ENCODE data around the gene IPO4. TPM values are rescaled to one million over a fixed set of nuclear protein-coding genes. Genes with fewer than 3 reads are reported as not detected.
A peak's percentile ranks its signal among the peaks of the same experiment; 100 is the strongest.

The IPO4 gene
- total and polyA plus RNA-seq, 5 experiments from 2014 or later = 20.2 to 27.5 (median 24.4) TPM

DNA sequence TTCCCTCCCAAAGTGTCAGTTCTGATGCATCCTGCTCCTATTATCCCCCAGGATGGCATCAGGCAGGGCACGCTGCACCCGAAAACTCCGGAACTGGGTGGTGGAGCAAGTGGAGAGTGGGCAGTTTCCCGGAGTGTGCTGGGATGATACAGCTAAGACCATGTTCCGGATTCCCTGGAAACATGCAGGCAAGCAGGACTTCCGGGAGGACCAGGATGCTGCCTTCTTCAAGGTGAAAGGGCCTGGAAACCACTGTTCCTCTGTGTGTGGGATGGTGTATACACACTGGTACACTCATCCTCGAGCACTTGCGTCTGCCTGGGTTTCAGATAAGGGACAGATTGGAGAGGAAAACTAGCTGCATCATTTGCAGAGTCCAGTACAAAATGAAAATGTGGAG lies 26.5 kb downstream of the IPO4 start:
- no peak for DNase-seq
- POLR2A ChIA-PET = interaction anchor here (0.7 to 4.4 kb wide), 19 partner anchors 9 to 1067 kb away, joined by 3 to 55 read pairs (median 8); partner anchors contain the start of genes C14orf119, CHMP4A, CPNE6 and DCAF11
- peak overlapping the region; percentile 95 to 100 (median 98) for H3K4me3 Mint-ChIP-seq
- peaks cover 24 to 67% (median 56%) of the 10 kb centered on the region in 4 donors for H3K4me1 Mint-ChIP-seq
- H3K36me3 Mint-ChIP-seq = peaks cover 0 to 78% (median 23%) of the 10 kb centered on the region in 3 donors
- peak overlapping the region; percentile 92 to 100 (median 99) for H3K27ac Mint-ChIP-seq
- ATAC-seq = no peak
- peaks cover 0 to 2% (median 0%) of the 10 kb centered on the region in 5 donors for H3K27me3 Mint-ChIP-seq
- H3K9me3 Mint-ChIP-seq = no peaks in the 10 kb centered on the region

DNA sequence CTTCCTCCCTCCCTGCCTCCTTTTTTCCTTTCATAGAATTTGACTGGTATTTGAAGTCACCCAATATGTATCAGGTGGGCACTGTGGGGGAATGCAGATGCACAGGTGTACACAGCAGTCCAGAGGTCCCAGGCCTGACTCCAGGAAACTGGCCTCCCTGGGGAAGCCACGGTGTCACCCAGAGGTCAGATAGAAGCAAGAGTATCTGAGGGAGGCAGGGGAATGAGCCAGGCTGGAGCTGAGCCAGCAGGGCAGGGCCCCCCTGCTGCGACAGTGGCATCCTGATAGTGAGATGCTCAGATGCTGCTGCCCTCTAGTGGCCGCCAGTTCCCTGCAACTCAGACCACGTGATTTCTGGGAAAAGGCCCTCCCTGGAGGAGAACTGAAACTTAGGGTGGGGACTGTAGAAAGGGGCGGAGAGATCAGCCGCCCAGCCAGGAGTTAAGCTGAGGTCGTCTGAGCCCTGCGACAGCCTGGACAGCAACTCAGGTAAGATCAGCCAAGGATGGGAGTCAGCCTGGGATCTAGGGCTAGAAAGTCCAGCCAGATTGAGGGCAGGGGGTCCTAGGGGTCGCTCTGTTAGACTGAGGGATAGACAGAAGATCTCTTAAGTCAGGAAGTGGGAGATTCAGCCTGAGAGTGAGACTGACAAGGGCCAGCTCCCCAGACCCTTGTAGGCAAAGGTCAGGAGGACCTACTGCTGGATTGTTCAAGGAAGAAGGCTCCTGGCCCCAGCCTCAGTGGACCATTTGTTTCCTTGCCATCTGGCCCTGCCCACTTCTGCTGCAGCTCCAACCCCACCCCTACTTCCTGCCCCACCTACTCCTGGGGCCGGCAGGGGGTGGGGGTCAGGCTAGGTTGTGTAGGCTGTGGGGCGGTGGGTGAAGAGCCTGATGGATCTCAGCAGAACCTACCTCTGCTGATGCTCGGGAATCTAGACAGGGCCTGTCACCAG lies 27.5 kb downstream of the IPO4 start, which contains the start of gene IRF9:
IRF9 (plus strand) TSS at position 416 of the 955 bp plus-strand sequence. CDS start 880 bp downstream, outside the sequence.
- ATAC-seq (peak; percentile 89 to 90), DNase-seq (peak; percentile 94 to 99 (median 97))
- Mint-ChIP-seq H3K27me3 (peaks cover 0 to 2% (median 0%) of the 10 kb centered on the region in 5 donors), H3K36me3 (peaks cover 4 to 76% (median 27%) of the 10 kb centered on the region in 3 donors), H3K4me3 (peak within 1 kb of the TSS; percentile 95 to 100 (median 98)), H3K9me3 (no peaks in the 10 kb centered on the region), H3K4me1 (peaks cover 27 to 64% (median 55%) of the 10 kb centered on the region in 4 donors), H3K27ac (peak within 1 kb of the TSS; percentile 92 to 100 (median 99))
- POLR2A ChIA-PET = interaction anchor here (0.6 to 4.4 kb wide), 26 partner anchors 10 to 1066 kb away, joined by 3 to 55 read pairs (median 6); partner anchors contain the start of genes C14orf119, CHMP4A, DCAF11 and EMC9

- POLR2A ChIA-PET = interaction anchor here (0.5 to 4.4 kb wide), 21 partner anchors 10 to 176 kb away, joined by 3 to 55 read pairs (median 8); partner anchors contain the start of genes CHMP4A, DCAF11, EMC9 and IPO4
- H3K4me3 Mint-ChIP-seq = peak overlapping the region in 9 of 10 donors; percentile 8 to 98 (median 46)
- H3K9me3 Mint-ChIP-seq = no peaks in the 10 kb centered on the region
- ATAC-seq (no peak), DNase-seq (no peak)
- peaks cover 0 to 2% (median 0%) of the 10 kb centered on the region in 5 donors for H3K27me3 Mint-ChIP-seq
- peaks cover 27 to 63% (median 52%) of the 10 kb centered on the region in 4 donors for H3K4me1 Mint-ChIP-seq
- peaks cover 4 to 76% (median 33%) of the 10 kb centered on the region in 3 donors for H3K36me3 Mint-ChIP-seq
- peak overlapping the region; percentile 92 to 100 (median 99) for H3K27ac Mint-ChIP-seq
Observed at GRCh38 chr14:24160499-24160849, 28.1 kb downstream of the IPO4 start.

GRCh38 chr14:24159777-24160498 lies 28.7 kb downstream of the IPO4 start:
- Mint-ChIP-seq H3K4me3 (peak overlapping the region in 6 of 10 donors; percentile 8 to 46 (median 22)), H3K9me3 (no peaks in the 10 kb centered on the region), H3K27me3 (peaks cover 0 to 2% (median 0%) of the 10 kb centered on the region in 5 donors), H3K36me3 (peaks cover 4 to 76% (median 33%) of the 10 kb centered on the region in 3 donors), H3K27ac (peak overlapping the region; percentile 88 to 100 (median 99)), H3K4me1 (peaks cover 26 to 58% (median 48%) of the 10 kb centered on the region in 4 donors)
- DNase-seq (peak in 1 of 10 donors; percentile 43), ATAC-seq (no peak)
- POLR2A ChIA-PET = interaction anchor here (0.5 to 4.4 kb wide), 16 partner anchors 11 to 113 kb away, joined by 3 to 55 read pairs (median 11); partner anchors contain the start of genes CHMP4A, DCAF11, EMC9 and IPO4

DNA sequence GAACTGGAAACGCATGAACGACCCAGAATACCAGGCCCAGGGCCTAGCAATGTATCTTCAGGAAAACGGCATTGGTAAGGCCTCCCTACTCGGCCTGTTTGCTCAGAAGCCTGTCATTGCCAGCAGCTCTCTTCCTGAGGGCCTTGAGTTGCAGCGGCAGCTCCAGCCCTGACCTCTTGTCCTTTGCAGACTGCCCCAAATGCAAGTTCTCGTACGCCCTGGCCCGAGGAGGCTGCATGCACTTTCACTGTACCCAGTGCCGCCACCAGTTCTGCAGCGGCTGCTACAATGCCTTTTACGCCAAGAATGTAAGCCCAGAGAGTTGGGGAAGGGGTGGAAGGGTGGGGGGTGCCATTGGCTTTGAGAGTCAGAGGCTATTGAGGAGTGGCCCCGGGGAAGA lies 31.3 kb downstream of the IPO4 start:
- DNase-seq = no peak
- Mint-ChIP-seq H3K27me3 (peaks cover 0 to 2% (median 0%) of the 10 kb centered on the region in 5 donors), H3K36me3 (peaks cover 4 to 70% (median 20%) of the 10 kb centered on the region in 3 donors), H3K4me1 (peaks cover 12 to 38% (median 23%) of the 10 kb centered on the region in 4 donors), H3K9me3 (no peaks in the 10 kb centered on the region), H3K4me3 (no peak overlapping the region), H3K27ac (peak overlapping the region in 7 of 10 donors; percentile 21 to 95 (median 64))
- no peak for ATAC-seq
- POLR2A ChIA-PET = interaction anchor here (0.9 to 3.0 kb wide), 3 partner anchors 10 to 43 kb away, joined by 3 to 14 read pairs (median 3); partner anchors contain the start of genes DCAF11, NRL, PSME2 and RNF31

- peaks cover 4 to 69% (median 20%) of the 10 kb centered on the region in 3 donors for H3K36me3 Mint-ChIP-seq
- no peak overlapping the region for H3K4me3 Mint-ChIP-seq
- ATAC-seq (no peak), DNase-seq (no peak)
- H3K9me3 Mint-ChIP-seq = no peaks in the 10 kb centered on the region
- POLR2A ChIA-PET = interaction anchor here (0.9 to 3.0 kb wide), 3 partner anchors 9 to 42 kb away, joined by 3 to 14 read pairs (median 3); partner anchors contain the start of genes DCAF11, NRL, PSME2 and RNF31
- H3K27ac Mint-ChIP-seq = peak overlapping the region in 8 of 10 donors; percentile 0 to 95 (median 54)
- H3K27me3 Mint-ChIP-seq = peaks cover 0 to 2% (median 0%) of the 10 kb centered on the region in 5 donors
- H3K4me1 Mint-ChIP-seq = peaks cover 8 to 35% (median 19%) of the 10 kb centered on the region in 4 donors
Observed at GRCh38 chr14:24156840-24157239, 31.8 kb downstream of the IPO4 start.

DNA sequence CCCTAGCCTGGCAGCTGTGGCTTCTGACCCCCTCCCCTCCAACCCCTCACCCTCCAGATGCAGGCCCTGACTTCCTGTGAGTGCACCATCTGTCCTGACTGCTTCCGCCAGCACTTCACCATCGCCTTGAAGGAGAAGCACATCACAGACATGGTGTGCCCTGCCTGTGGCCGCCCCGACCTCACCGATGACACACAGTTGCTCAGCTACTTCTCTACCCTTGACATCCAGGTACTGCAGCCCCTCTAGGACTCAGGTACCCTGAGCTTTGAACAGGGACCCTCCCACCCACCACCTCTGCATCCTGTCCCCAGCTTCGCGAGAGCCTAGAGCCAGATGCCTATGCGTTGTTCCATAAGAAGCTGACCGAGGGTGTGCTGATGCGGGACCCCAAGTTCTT lies 33.5 kb downstream of the IPO4 start:
- Mint-ChIP-seq H3K4me3 (no peak overlapping the region), H3K9me3 (no peaks in the 10 kb centered on the region), H3K36me3 (peaks cover 4 to 80% (median 27%) of the 10 kb centered on the region in 3 donors), H3K27me3 (no peaks in the 10 kb centered on the region), H3K4me1 (peaks cover 6 to 24% (median 12%) of the 10 kb centered on the region in 4 donors), H3K27ac (peak overlapping the region in 7 of 10 donors; percentile 9 to 77 (median 25))
- ATAC-seq = no peak
- peak in 1 of 10 donors; percentile 57 for DNase-seq
- POLR2A ChIA-PET = interaction anchor here (0.5 to 3.0 kb wide), 6 partner anchors 8 to 58 kb away, joined by 3 to 14 read pairs (median 4); partner anchors contain the start of genes DCAF11, NRL, PSME2 and RNF31

GRCh38 chr14:24151404-24152080 lies 37.1 kb downstream of the IPO4 start:
- Mint-ChIP-seq H3K36me3 (peaks cover 0 to 62% (median 19%) of the 10 kb centered on the region in 3 donors), H3K9me3 (no peaks in the 10 kb centered on the region), H3K27ac (peak overlapping the region in 2 of 10 donors; percentile 8 to 74), H3K4me3 (no peak overlapping the region), H3K4me1 (peaks cover 9 to 39% (median 34%) of the 10 kb centered on the region in 4 donors), H3K27me3 (no peaks in the 10 kb centered on the region)
- POLR2A ChIA-PET = interaction anchor here (1.2 to 1.7 kb wide), 2 partner anchors 16 to 38 kb away, joined by 3 to 7 read pairs; partner anchors contain the start of gene PSME1
- ATAC-seq (no peak), DNase-seq (no peak)

DNA sequence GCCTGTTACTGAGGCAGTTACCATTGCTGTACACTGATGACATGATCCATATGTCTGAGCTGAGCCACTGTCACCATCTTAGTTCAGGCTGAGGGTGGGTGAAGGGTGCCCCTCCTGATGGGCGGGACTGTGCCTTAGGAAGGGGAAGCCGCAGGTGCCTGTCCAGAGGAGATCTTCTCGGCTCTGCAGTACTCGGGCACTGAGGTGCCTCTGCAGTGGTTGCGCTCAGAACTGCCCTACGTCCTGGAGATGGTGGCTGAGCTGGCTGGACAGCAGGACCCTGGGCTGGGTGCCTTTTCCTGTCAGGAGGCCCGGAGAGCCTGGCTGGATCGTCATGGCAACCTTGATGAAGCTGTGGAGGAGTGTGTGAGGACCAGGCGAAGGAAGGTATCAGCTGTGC lies 37.6 kb downstream of the IPO4 start:
- ATAC-seq = no peak
- Mint-ChIP-seq H3K27ac (peak overlapping the region in 2 of 10 donors; percentile 14 to 41), H3K4me1 (peaks cover 9 to 44% (median 39%) of the 10 kb centered on the region in 4 donors), H3K9me3 (no peaks in the 10 kb centered on the region), H3K27me3 (no peaks in the 10 kb centered on the region), H3K36me3 (peaks cover 0 to 59% (median 19%) of the 10 kb centered on the region in 3 donors), H3K4me3 (no peak overlapping the region)
- POLR2A ChIA-PET = interaction anchor here (0.9 to 1.7 kb wide), 5 partner anchors 10 to 41 kb away, joined by 3 to 7 read pairs (median 3); partner anchors contain the start of genes DCAF11, IRF9, NRL and PSME1
- DNase-seq = no peak

- Mint-ChIP-seq H3K27me3 (no peaks in the 10 kb centered on the region), H3K4me1 (peaks cover 13 to 44% (median 43%) of the 10 kb centered on the region in 4 donors), H3K4me3 (peak overlapping the region in 2 of 10 donors; percentile 28 to 63), H3K9me3 (no peaks in the 10 kb centered on the region), H3K27ac (peak overlapping the region in 4 of 10 donors; percentile 25 to 48 (median 44)), H3K36me3 (peaks cover 0 to 54% (median 15%) of the 10 kb centered on the region in 3 donors)
- ATAC-seq (no peak), DNase-seq (no peak)
- POLR2A ChIA-PET = interaction anchor here (0.6 to 1.7 kb wide), 5 partner anchors 11 to 41 kb away, joined by 3 to 7 read pairs (median 5); partner anchors contain the start of genes DCAF11, IRF9, NRL and PSME1
Observed at GRCh38 chr14:24150567-24150966, 38.0 kb downstream of the IPO4 start.
